GM12872 (cell line): Measurements from ENCODE around the gene ATP8A2.

ENCODE experiments used
- TF ChIP-seq, protein P1 (sequence below): IDR thresholded peaks from 3 replicates; pipeline ENCODE4 v1.5.1; 2011; ENCODE audit warnings: low read depth, mild to moderate bottlenecking, low read length, moderate library complexity; ENCODE audit not compliant: insufficient read depth

The ATP8A2 gene

DNA sequence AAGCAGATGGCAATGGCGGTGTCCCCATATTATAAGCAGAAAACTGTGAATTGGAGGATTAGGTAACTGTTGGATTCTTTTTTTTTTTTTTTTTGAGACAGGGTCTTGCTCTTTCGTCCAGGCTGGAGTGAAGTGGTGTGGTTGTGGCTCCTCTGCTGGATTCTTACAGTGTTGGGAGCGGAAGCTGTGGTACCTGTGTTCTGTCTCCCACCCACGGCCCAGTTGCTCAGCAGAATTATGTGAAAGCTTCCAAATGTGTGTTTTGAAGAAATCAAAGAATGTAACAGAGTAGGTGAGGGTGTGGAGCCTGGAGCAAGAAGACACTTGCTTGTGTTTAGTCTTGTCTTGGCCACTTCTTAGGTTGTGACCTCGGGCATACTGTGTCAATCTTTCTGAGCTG lies 384.5 kb downstream of the ATP8A2 start:
- TF ChIP-seq, protein P1, sequence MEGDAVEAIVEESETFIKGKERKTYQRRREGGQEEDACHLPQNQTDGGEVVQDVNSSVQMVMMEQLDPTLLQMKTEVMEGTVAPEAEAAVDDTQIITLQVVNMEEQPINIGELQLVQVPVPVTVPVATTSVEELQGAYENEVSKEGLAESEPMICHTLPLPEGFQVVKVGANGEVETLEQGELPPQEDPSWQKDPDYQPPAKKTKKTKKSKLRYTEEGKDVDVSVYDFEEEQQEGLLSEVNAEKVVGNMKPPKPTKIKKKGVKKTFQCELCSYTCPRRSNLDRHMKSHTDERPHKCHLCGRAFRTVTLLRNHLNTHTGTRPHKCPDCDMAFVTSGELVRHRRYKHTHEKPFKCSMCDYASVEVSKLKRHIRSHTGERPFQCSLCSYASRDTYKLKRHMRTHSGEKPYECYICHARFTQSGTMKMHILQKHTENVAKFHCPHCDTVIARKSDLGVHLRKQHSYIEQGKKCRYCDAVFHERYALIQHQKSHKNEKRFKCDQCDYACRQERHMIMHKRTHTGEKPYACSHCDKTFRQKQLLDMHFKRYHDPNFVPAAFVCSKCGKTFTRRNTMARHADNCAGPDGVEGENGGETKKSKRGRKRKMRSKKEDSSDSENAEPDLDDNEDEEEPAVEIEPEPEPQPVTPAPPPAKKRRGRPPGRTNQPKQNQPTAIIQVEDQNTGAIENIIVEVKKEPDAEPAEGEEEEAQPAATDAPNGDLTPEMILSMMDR, result no peak

DNA sequence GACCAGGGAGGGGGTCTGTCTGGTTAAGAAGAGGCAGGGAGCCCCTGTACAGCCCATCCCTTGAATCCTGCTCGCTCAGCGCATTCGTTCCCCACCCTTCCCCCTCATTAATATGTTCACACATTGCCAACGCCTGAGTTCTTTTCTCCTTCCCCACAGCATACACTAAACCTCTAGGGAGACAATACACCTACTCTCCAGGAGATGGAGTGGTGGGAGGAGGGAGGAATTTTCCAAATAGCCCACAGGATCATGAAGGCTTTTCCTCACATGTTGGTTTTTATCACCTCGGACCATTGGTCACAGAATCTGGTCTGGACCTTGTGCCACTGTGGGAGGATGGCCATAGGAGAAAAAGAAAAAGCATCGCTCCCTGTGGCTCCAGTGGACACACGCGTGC lies 385.1 kb downstream of the ATP8A2 start:
- TF ChIP-seq, protein P1, result no peak

DNA sequence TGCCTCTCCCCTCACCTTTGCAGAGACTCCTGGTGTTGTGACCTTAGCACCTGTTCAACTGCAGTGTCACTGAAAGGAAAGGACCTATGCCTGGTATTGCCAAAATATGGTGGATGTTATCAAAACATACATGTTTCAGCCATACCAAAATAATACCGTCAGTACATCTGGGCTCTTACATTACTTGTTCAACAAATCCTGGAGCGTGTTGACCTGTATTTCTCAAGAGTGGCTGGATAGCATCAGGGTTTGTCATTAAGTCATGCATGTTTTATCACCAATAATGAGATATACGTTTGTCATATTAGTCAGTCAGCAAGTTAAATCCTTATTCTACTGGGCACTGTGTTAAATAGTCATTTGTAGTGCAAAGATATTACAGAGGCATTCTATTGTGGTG lies 389.3 kb downstream of the ATP8A2 start:
- TF ChIP-seq, protein P1, result no peak

DNA sequence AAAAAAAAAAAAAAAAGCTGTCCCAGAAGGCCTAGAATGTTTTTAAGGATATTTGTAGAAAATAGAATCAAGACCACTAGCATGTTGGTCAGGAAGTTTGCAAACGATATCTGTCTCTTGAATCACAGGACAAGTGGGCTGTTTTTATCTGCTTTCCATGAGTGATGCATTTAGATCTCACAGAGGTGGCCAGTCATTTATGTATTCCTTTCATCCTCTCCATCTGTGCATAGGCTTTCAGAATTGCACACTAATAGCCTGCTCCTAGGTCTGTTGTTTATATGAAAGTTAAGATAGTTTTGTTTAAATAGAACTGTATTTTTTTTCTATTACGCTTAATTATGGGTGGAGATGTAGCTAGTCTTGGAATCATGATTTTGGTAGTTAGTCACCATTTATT lies 390.5 kb downstream of the ATP8A2 start:
- TF ChIP-seq, protein P1, result no peak

DNA sequence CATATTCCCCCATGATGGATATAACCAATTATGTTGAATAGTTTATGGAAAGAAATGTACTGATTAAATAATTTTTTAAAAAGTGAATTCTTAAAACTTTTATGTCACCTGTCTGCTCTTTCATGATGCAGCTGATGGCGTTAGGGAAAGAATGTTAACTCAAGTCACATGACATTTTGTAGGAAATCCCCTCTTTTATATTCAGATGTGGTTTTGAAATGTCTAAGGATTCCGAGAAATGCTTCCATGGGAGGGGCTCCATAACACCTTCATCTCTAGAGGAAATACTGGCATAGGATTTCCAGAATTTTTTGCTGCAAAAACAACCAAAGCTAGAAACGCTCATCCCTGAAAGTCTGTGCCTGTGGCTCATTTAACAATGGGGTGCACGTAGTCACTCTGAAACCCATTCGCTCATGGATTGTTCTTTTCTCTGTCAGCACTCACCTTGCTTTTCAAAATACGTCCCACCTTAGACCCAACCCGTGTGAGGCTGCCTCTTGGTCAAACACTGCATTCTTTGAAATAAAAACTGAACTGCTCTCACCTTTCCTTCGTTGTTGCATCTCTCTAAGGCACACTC lies 391.1 kb downstream of the ATP8A2 start:
- TF ChIP-seq, protein P1, result no peak

DNA sequence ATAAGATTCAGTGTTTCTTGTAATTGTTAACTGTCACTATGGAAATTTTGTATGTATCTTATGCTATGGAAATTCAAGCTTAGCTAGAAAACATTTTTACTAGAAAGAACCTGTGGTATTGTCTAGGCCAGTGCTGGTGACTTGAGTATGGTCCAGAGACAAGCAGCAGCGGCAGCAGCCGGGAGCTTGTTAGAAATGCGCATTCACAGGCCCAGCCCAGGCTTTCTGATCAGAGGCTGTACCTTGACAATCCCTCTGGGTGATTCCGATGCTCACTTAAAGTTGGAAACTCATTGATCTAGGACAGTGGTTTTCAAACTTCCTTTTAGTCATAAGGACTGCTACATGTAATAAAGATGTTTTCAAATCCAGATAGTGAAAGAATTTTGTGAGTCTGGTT lies 392.6 kb downstream of the ATP8A2 start:
- TF ChIP-seq, protein P1, result no peak

DNA sequence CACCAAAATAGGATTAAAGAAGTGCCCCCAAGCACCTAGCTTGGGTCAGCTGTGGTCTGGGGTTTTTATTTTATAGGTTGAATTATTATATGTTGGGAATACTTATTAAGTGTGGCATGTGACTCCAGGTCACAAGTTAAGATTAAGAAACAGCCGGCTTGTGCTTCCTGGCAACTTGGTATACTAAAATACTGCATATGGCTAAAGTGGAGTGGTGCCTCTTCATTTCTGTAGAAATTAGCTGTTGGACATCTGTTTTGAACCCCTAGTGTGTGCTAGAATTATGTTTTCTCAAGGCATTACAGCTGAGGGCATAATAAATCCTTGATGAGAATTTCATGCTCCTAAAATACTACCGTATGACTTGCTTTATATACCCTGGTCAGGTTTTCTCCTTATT lies 393.5 kb downstream of the ATP8A2 start:
- TF ChIP-seq, protein P1, result no peak
